ENCODE measurements around the gene STIP1.

DNA sequence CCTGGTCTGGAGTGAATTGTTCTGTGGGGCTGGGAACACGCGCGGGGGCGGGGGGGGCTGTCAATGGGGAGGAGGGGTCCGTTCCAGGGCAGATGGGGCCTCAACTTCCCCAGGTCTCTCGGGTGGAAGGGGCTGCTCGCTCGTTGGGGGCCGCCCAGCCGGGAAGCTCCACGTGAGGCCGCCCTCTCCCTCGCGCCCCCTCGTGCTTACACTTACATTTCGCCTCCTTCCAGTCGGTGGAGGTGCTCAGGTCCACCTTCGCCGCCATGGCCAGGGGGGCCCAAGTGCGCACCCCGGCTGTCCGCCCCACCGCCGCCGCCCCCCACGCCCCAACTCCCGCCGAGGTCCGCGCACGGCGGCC is 20.5 kb upstream of the STIP1 start:
- TF ChIP-seq EZH2 (IDR thresholded peaks at IDR 0.05; ENCODE audit: borderline replicate concordance, control insufficient read depth, low read depth, low read length), result no peak
- TF ChIP-seq, protein P1, sequence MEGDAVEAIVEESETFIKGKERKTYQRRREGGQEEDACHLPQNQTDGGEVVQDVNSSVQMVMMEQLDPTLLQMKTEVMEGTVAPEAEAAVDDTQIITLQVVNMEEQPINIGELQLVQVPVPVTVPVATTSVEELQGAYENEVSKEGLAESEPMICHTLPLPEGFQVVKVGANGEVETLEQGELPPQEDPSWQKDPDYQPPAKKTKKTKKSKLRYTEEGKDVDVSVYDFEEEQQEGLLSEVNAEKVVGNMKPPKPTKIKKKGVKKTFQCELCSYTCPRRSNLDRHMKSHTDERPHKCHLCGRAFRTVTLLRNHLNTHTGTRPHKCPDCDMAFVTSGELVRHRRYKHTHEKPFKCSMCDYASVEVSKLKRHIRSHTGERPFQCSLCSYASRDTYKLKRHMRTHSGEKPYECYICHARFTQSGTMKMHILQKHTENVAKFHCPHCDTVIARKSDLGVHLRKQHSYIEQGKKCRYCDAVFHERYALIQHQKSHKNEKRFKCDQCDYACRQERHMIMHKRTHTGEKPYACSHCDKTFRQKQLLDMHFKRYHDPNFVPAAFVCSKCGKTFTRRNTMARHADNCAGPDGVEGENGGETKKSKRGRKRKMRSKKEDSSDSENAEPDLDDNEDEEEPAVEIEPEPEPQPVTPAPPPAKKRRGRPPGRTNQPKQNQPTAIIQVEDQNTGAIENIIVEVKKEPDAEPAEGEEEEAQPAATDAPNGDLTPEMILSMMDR (IDR thresholded peaks at IDR 0.05 in 2 of 3, conservative IDR thresholded peaks at IDR 0.05 in 1 of 3; ENCODE audit: control insufficient read depth in 2 of 3, extremely low read depth in 1 of 3, insufficient read depth in 1 of 3, low read depth in 3 of 3, low read length in 3 of 3), result no peak

All from GM12878 (cell line).